Gastrocnemius medialis (tissue), 4 donors: ENCODE data around the gene NLGN1. TPM values are rescaled to one million over a fixed set of nuclear protein-coding genes. Genes with fewer than 3 reads are reported as not detected.

Experiments used
- ATAC-seq, 2 donors: fragments of 150-250 bp; one replicate each; pipeline ENCODE4 v1.9.1; 2016
- DNase-seq, 2 donors: peaks; one replicate each; pipeline ENCODE4 v3.0.0-alpha.2; 2019
- H3K27ac ChIP-seq, 4 donors: fragments of 200-600 bp; sonication (generic); 1 replicate in 1 of 4; 2 replicates in 3 of 4; pipeline ENCODE4 v1.5.1; 2016 to 2018; ENCODE audit warnings: mild to moderate bottlenecking in 2 of 4, moderate library complexity in 1 of 4
- H3K27me3 ChIP-seq, 3 donors: fragments of 200-600 bp; sonication (generic) in 2 of 3; 1 replicate in 1 of 3; 2 replicates in 2 of 3; pipeline versions ENCODE4 v1.5.1 to v1.6.0; 2016 to 2019; ENCODE audit warnings: mild to moderate bottlenecking in 1 of 3, moderate library complexity in 1 of 3
- H3K36me3 ChIP-seq, 2 donors: fragments of 200-600 bp; sonication (generic) in 1 of 2; one replicate each; pipeline ENCODE4 v1.5.1; 2017 to 2018
- H3K4me1 ChIP-seq, 2 donors: fragments of 200-600 bp; sonication (generic) in 1 of 2; one replicate each; pipeline ENCODE4 v1.5.1; 2016 to 2017; ENCODE audit warnings: mild to moderate bottlenecking in 2 of 2
- H3K4me3 ChIP-seq, 4 donors: fragments of 200-600 bp; sonication (generic) in 3 of 4; 1 replicate in 1 of 4; 2 replicates in 3 of 4; pipeline ENCODE4 v1.5.1; 2016 to 2019; ENCODE audit warnings: mild to moderate bottlenecking in 2 of 4
- H3K9me3 ChIP-seq, 3 donors: fragments of 200-600 bp; sonication (generic) in 2 of 3; 1 replicate in 1 of 3; 2 replicates in 2 of 3; pipeline ENCODE4 v1.5.1; 2016 to 2019
- CTCF ChIP-seq, 5 experiments: fragments of 450-650 bp in 3 of 5; fragments of 200-600 bp in 2 of 5; sonication (generic) in 2 of 5; IDR thresholded peaks in 4 of 5; conservative IDR thresholded peaks in 1 of 5; 1 replicate in 4 of 5; 2 replicates in 1 of 5; pipeline ENCODE4 v1.5.1; 2016 to 2019; ENCODE audit warnings: antibody characterized with exemption in 5 of 5, mild to moderate bottlenecking in 3 of 5, moderate library complexity in 3 of 5
- POLR2A ChIP-seq, 2 donors: fragments of 450-650 bp; IDR thresholded peaks; one replicate each; pipeline ENCODE4 v1.6.1; 2017; ENCODE audit warnings: antibody characterized with exemption in 2 of 2, mild to moderate bottlenecking in 2 of 2, moderate library complexity in 2 of 2
- in situ Hi-C, 4 donors: fragments of 200-750 bp; cut with MboI; loops; one replicate each; pipeline versions ENCODE4 v1.15.0 to v1.8.0; 2017; ENCODE audit warnings: low sequenced_read_pairs in 4 of 4
- intact Hi-C: fragments of 100-400 bp; cut with DNase I; formaldehyde crosslinking; loops from one replicate; pipeline ENCODE4 v1.15.1; 2023; ENCODE audit warnings: low total_unique reads
- total RNA-seq, 4 donors: library from RNA; depleted of rRNA; stranded (reverse); fragments of >200 nt; gene quantifications; one replicate each; pipeline versions ENCODE4 v1.1.0 to v1.2.3, GENCODE V29; 2016

The NLGN1 gene
- total RNA-seq, 4 donors from 2014 or later = 0.52 to 1.9 (median 1.1) TPM

DNA sequence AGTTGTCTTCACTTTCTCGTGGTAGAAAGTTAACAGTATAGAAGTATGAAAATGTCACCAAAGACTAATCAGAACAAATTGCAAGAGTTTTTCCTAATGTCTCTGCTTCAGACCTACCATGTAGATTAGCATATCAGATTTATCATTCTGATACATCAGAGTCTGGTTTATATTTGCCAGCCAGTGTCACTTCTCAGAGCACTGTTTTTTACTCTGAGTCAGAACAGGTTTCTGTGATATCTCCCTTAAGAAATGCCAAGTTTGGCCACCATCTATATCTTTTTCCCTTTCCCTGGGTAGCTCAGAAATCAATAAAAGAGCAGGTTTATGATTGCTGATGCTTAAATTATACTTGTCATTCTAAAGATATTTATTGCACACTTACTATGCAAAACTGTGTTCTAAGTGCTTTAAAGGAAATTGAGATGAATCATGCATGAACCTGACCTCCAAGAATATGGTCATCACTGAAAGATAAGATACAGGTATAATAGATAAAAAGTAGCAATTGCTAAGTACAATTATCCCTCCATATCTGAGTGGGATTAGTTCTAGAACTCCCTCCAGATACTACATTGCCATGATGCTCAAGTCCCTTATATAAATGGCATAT, 788.9 kb downstream of the NLGN1 start:
- no peaks in the 10 kb centered on the region for H3K4me1 ChIP-seq
- H3K9me3 ChIP-seq = no peaks in the 10 kb centered on the region
- ATAC-seq (no peak), DNase-seq (no peak)
- no peak overlapping the region for H3K4me3 ChIP-seq
- TF ChIP-seq POLR2A (IDR thresholded peaks at IDR 0.05) (no peak), CTCF (IDR thresholded peaks at IDR 0.05 in 4 of 5, conservative IDR thresholded peaks at IDR 0.05 in 1 of 5) (no peak)
- in situ Hi-C loops = no loop called here
- H3K36me3 ChIP-seq = no peaks in the 10 kb centered on the region
- no peaks in the 10 kb centered on the region for H3K27me3 ChIP-seq
- intact Hi-C loops = no loop called here
- no peak overlapping the region for H3K27ac ChIP-seq

GRCh38 chr3:174191380-174191779, 793.8 kb downstream of the NLGN1 start:
- Histone ChIP-seq H3K9me3 (no peaks in the 10 kb centered on the region), H3K36me3 (no peaks in the 10 kb centered on the region), H3K27me3 (no peaks in the 10 kb centered on the region), H3K27ac (no peak overlapping the region), H3K4me1 (no peaks in the 10 kb centered on the region), H3K4me3 (no peak overlapping the region)
- intact Hi-C loops (no loop called here), in situ Hi-C loops (no loop called here)
- DNase-seq = no peak
- TF ChIP-seq POLR2A (IDR thresholded peaks at IDR 0.05) (no peak), CTCF (IDR thresholded peaks at IDR 0.05 in 4 of 5, conservative IDR thresholded peaks at IDR 0.05 in 1 of 5) (no peak)
- ATAC-seq = no peak

- Histone ChIP-seq H3K27me3 (no peaks in the 10 kb centered on the region), H3K4me1 (no peaks in the 10 kb centered on the region), H3K9me3 (no peaks in the 10 kb centered on the region), H3K27ac (no peak overlapping the region), H3K36me3 (no peaks in the 10 kb centered on the region), H3K4me3 (no peak overlapping the region)
- in situ Hi-C loops = no loop called here
- TF ChIP-seq POLR2A (IDR thresholded peaks at IDR 0.05) (no peak), CTCF (IDR thresholded peaks at IDR 0.05 in 4 of 5, conservative IDR thresholded peaks at IDR 0.05 in 1 of 5) (no peak)
- intact Hi-C loops = no loop called here
- no peak for ATAC-seq
- DNase-seq = no peak
These were observed 794.4 kb downstream of the NLGN1 start for GRCh38 chr3:174191895-174192294.

DNA sequence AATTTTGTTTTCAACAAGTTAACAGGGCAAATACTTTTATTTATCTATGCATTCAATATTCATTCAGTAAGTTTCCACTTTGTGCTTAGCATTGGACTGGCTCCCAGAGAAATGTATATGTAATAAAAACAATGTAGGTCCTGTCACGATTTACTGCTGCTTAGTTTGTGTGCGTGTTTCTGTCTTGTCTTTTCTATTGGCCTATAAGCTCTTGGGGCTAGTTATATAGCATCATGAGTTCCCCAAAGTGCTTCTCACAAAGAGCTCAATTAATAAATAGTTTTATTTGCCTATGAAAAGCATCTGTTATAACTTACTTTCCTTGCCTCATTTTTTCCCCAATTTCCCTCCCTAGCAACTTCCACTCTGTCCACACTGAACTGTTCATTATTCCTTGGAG, 794.9 kb downstream of the NLGN1 start:
- Histone ChIP-seq H3K9me3 (no peaks in the 10 kb centered on the region), H3K27ac (no peak overlapping the region), H3K4me1 (no peaks in the 10 kb centered on the region), H3K36me3 (no peaks in the 10 kb centered on the region), H3K4me3 (no peak overlapping the region), H3K27me3 (no peaks in the 10 kb centered on the region)
- no peak for DNase-seq
- no peak for TF ChIP-seq POLR2A (IDR thresholded peaks at IDR 0.05)
- no peak for TF ChIP-seq CTCF (IDR thresholded peaks at IDR 0.05 in 4 of 5, conservative IDR thresholded peaks at IDR 0.05 in 1 of 5)
- ATAC-seq = no peak
- in situ Hi-C loops = no loop called here
- intact Hi-C loops = no loop called here

DNA sequence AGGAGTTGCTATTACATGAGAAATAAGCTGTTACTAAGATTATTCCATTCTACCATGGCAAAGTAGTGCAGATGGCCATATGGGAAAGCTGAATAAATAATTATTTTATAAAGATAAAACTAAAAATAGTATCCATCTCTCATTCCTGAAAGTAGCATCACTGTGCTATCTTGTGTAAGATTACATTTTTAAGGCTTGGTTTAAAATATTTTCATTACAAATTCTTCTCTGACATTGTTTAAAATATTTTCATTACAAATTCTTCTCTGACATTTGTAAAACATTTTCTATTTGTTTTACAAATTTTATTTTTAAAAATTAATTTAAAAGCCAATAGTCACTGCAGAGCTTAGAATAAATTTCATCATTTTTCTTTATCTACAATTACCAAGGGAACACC, 796.1 kb downstream of the NLGN1 start:
- Histone ChIP-seq H3K27me3 (no peaks in the 10 kb centered on the region), H3K36me3 (no peaks in the 10 kb centered on the region), H3K4me1 (no peaks in the 10 kb centered on the region), H3K27ac (no peak overlapping the region), H3K9me3 (no peaks in the 10 kb centered on the region), H3K4me3 (no peak overlapping the region)
- TF ChIP-seq CTCF (IDR thresholded peaks at IDR 0.05 in 4 of 5, conservative IDR thresholded peaks at IDR 0.05 in 1 of 5) = no peak
- no peak for TF ChIP-seq POLR2A (IDR thresholded peaks at IDR 0.05)
- in situ Hi-C loops (no loop called here), intact Hi-C loops (no loop called here)
- DNase-seq = no peak
- ATAC-seq = no peak
